ENCODE data around the gene FGD4.

The FGD4 gene

DNA sequence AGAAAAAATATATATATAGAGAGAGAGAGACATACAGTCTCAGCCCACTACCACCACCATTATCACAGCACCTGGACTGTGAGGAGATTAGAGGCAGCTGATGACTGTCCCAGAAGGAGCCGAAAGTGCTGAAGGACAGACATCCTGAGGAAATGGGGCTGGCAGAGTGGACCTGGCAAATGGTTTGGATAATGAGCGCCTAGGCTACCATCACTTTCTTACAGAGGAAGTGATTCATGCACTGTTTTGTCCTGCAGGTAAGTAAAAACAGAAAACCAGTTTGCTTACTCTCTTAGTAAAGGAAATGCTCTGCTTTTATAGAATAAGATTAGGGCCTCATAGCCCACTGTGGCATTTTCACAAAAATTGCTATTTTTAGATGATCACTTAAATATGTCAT is 251.2 kb downstream of the FGD4 start:
- no peak overlapping the region for H3K4me3 ChIP-seq (ENCODE audit: low read depth, low read length)
- DNase-seq (ENCODE audit: low read depth), result no peak
- TF ChIP-seq, protein P1, sequence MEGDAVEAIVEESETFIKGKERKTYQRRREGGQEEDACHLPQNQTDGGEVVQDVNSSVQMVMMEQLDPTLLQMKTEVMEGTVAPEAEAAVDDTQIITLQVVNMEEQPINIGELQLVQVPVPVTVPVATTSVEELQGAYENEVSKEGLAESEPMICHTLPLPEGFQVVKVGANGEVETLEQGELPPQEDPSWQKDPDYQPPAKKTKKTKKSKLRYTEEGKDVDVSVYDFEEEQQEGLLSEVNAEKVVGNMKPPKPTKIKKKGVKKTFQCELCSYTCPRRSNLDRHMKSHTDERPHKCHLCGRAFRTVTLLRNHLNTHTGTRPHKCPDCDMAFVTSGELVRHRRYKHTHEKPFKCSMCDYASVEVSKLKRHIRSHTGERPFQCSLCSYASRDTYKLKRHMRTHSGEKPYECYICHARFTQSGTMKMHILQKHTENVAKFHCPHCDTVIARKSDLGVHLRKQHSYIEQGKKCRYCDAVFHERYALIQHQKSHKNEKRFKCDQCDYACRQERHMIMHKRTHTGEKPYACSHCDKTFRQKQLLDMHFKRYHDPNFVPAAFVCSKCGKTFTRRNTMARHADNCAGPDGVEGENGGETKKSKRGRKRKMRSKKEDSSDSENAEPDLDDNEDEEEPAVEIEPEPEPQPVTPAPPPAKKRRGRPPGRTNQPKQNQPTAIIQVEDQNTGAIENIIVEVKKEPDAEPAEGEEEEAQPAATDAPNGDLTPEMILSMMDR (IDR thresholded peaks at IDR 0.05; ENCODE audit: control insufficient read depth, extremely low read depth, insufficient read depth), result no peak

DNA sequence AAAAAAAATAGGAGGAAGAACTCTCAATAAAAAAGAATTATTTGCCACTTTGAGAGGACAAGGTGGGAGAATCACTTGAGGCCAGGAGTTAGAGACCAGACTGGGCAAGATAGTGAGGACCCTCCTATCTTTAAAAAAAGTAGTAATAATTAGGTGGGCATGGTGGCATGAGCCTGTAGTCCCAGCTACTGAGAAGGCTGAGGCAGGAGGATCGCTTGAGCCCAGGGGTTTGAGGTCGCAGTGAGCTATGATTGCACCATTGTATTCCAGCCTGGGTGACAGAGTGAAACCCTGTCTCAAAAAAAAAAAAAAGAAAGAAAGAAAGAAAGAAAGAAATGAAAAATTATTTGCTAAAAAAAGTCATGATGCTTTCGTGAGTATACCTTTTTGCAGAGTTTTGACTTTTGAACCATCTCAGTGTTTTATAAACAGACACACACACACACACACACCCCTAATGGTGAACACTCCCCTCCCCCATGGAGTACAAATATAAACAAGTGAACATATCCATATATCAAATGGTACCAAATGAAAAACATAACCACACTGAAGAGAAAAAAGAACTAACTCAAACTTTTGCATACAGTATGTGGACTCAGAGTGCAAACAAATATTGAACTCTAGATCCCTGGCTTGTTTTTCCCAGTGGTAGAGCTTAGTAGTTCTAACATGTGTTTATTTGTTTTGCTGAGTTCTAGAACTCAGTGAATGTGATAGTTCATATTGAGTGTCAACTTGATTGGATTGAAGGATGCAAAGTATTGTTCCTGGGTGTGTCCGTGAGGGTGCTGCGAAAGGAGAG is 252.0 kb downstream of the FGD4 start:
- TF ChIP-seq, protein P1 (IDR thresholded peaks at IDR 0.05; ENCODE audit: control insufficient read depth, extremely low read depth, insufficient read depth), result no peak
- no peak for DNase-seq (ENCODE audit: low read depth)
- H3K4me3 ChIP-seq (ENCODE audit: low read depth, low read length), result no peak overlapping the region

DNA sequence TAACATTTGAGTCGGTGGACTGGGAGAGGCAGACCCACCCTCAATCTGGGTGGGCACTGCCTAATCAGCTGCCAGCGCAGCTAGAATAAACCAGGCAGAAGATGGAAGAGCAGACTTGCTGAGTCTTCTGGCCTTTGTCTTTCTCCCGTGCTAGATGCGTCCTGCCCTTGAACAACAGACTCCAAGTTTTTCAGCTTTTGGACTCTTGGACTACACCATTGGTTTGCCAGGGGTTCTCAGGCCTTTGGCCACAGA is 252.5 kb downstream of the FGD4 start:
- H3K4me3 ChIP-seq (ENCODE audit: low read depth, low read length), result no peak overlapping the region
- DNase-seq (ENCODE audit: low read depth), result no peak
- TF ChIP-seq, protein P1 (IDR thresholded peaks at IDR 0.05; ENCODE audit: control insufficient read depth, extremely low read depth, insufficient read depth), result no peak

DNA sequence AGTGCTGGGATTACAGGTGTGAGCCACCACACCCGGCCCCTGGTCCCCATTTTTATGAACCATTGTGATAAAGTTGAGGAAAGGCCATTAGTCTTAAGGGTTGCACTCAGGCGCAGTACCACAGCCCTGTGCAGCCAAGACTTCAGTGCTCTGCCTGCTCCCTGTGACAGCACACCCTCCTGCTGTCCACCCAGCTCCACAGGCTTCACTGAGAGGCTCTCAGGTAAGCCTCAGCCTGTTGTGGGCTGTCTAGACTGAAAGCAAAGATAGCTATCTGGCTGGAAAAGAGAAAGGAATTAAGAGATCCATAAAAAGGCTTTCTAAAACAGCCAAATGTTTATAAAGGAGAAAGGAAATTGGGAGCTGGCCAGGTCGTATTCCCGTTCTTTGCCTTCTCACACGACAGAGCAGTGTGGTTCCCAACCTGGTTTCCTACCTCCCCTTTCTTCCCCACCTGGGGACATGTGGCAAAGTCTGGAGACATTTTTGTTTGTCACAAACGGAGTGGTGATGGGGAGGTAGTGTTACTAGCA is 260.6 kb downstream of the FGD4 start:
- peak; percentile 73 for DNase-seq (ENCODE audit: low read depth)
- no peak overlapping the region for H3K4me3 ChIP-seq (ENCODE audit: low read depth, low read length)
- TF ChIP-seq, protein P1 (IDR thresholded peaks at IDR 0.05; ENCODE audit: control insufficient read depth, extremely low read depth, insufficient read depth), result 0 out of 2 replicates have a peak, but pooled peaks have one; percentile 11

DNA sequence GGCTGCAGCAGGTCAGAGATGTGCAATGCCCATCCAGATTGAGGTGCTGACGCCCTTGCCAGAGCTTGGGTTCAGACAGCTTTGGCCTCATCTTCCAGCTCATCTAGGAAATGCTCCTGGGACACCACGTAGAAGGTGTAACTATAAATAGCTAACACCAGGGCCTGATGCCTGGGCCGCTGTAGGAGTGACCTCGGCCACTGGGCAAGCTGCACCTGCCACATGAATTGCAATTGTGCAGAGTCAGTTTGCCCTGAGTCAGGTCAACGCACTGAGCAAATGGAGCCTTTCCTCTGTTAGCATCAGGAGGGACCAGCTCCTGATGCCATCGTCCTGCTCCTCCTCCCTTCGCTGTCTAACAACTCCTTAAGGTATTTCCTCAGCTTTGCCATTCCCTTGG is 262.3 kb downstream of the FGD4 start:
- no peak for DNase-seq (ENCODE audit: low read depth)
- no peak overlapping the region for H3K4me3 ChIP-seq (ENCODE audit: low read depth, low read length)
- TF ChIP-seq, protein P1 (IDR thresholded peaks at IDR 0.05; ENCODE audit: control insufficient read depth, extremely low read depth, insufficient read depth), result no peak

DNA sequence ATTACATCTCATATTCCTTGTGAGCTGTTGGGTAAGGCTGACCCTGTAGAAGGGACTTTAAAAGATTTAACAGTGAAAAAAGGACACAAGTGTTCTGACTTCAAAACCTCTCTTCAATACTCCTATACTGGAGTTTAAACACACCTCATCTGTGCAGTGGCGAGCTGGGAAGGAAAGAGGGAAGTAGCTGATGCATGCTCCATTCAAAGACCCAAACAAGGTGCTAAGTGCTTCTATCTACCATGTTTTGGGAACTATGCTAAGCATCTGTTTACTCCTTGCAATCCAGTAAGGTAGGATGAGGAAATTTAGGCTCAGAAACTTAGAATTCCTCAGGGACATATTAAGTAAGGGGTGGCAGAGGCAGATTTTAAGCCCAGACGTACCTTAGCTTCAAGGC is 263.3 kb downstream of the FGD4 start:
- DNase-seq (ENCODE audit: low read depth), result no peak
- TF ChIP-seq, protein P1 (IDR thresholded peaks at IDR 0.05; ENCODE audit: control insufficient read depth, extremely low read depth, insufficient read depth), result no peak
- H3K4me3 ChIP-seq (ENCODE audit: low read depth, low read length), result no peak overlapping the region

DNA sequence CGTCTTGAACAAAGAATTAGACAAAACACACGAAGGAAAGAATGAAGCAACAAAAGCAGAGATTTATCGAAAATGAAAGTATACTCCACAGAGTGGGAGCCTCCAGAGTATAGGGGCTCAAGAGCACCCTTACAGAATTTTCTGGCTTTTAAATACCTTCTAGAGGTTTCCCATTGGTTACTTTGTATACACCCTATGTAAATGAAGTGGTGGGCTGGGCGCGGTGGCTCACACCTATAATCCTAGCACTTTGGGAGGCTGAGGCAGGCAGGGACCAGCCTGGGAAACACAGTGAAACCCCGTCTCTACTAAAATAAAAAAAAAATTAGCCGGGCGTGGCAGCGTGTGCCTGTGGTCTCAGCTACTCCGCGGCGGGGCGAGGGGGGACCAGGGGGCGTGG is 266.7 kb downstream of the FGD4 start:
- no peak for DNase-seq (ENCODE audit: low read depth)
- no peak overlapping the region for H3K4me3 ChIP-seq (ENCODE audit: low read depth, low read length)
- TF ChIP-seq, protein P1 (IDR thresholded peaks at IDR 0.05; ENCODE audit: control insufficient read depth, extremely low read depth, insufficient read depth), result no peak
